ENCODE data around the gene EPN2.

EPN2 gene

GRCh38 chr17:19364699-19365498, 127.7 kb downstream of the EPN2 start:
- H3K9me3 ChIP-seq (ENCODE audit: control insufficient read depth in 1 of 2, low read length in 2 of 2) = no peaks in the 10 kb centered on the region
- H3K27me3 ChIP-seq (ENCODE audit: control insufficient read depth in 1 of 2, insufficient read depth in 2 of 2, low read length in 2 of 2) = peaks cover 0 to 2% of the 10 kb centered on the region in 2 donors
- H3K4me1 ChIP-seq (ENCODE audit: control insufficient read depth in 1 of 2, insufficient read depth in 2 of 2, low read length in 2 of 2) = peaks cover 21 to 22% of the 10 kb centered on the region in 2 donors
- H3K4me3 ChIP-seq (ENCODE audit: low read depth in 1 of 2, low read length in 2 of 2) = no peak overlapping the region
- H3K36me3 ChIP-seq (ENCODE audit: control insufficient read depth in 1 of 2, insufficient read depth in 2 of 2, low read length in 2 of 2) = no peaks in the 10 kb centered on the region
- no peak overlapping the region for H3K27ac ChIP-seq (ENCODE audit: low read depth, low read length)
- H3K9ac ChIP-seq (ENCODE audit: low read depth in 1 of 2, low read length in 2 of 2) = no peak overlapping the region

DNA sequence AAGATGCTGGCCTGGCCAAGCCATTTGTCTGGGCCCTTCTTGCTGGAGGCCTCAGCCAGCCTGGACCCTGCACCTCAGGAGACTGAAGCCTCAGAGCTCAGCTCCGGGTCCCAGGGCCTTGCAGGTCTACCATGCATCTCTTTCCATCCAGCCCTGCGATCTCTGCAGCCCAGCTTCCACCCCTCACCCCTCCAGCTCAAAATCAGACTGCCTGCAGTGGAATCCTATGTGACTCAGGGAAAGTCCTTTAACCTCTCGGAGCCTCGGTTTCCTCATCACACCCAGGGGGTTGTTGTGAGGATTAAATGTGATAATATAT, 128.3 kb downstream of the EPN2 start:
- Histone ChIP-seq H3K27ac (ENCODE audit: low read depth, low read length) (no peak overlapping the region), H3K27me3 (ENCODE audit: control insufficient read depth in 1 of 2, insufficient read depth in 2 of 2, low read length in 2 of 2) (peaks cover 0 to 2% of the 10 kb centered on the region in 2 donors), H3K9ac (ENCODE audit: low read depth in 1 of 2, low read length in 2 of 2) (no peak overlapping the region), H3K9me3 (ENCODE audit: control insufficient read depth in 1 of 2, low read length in 2 of 2) (no peaks in the 10 kb centered on the region), H3K4me1 (ENCODE audit: control insufficient read depth in 1 of 2, insufficient read depth in 2 of 2, low read length in 2 of 2) (peaks cover 21 to 27% of the 10 kb centered on the region in 2 donors), H3K4me3 (ENCODE audit: low read depth in 1 of 2, low read length in 2 of 2) (no peak overlapping the region), H3K36me3 (ENCODE audit: control insufficient read depth in 1 of 2, insufficient read depth in 2 of 2, low read length in 2 of 2) (no peaks in the 10 kb centered on the region)

- Histone ChIP-seq H3K27me3 (ENCODE audit: control insufficient read depth in 1 of 2, insufficient read depth in 2 of 2, low read length in 2 of 2) (peaks cover 0 to 2% of the 10 kb centered on the region in 2 donors), H3K36me3 (ENCODE audit: control insufficient read depth in 1 of 2, insufficient read depth in 2 of 2, low read length in 2 of 2) (no peaks in the 10 kb centered on the region), H3K4me1 (ENCODE audit: control insufficient read depth in 1 of 2, insufficient read depth in 2 of 2, low read length in 2 of 2) (peaks cover 21 to 33% of the 10 kb centered on the region in 2 donors), H3K9me3 (ENCODE audit: control insufficient read depth in 1 of 2, low read length in 2 of 2) (no peaks in the 10 kb centered on the region), H3K4me3 (ENCODE audit: low read depth in 1 of 2, low read length in 2 of 2) (no peak overlapping the region), H3K27ac (ENCODE audit: low read depth, low read length) (no peak overlapping the region), H3K9ac (ENCODE audit: low read depth in 1 of 2, low read length in 2 of 2) (no peak overlapping the region)
Observed at GRCh38 chr17:19365833-19366636, 128.9 kb downstream of the EPN2 start.

- no peaks in the 10 kb centered on the region for H3K9me3 ChIP-seq (ENCODE audit: control insufficient read depth in 1 of 2, low read length in 2 of 2)
- H3K27me3 ChIP-seq (ENCODE audit: control insufficient read depth in 1 of 2, insufficient read depth in 2 of 2, low read length in 2 of 2) = peaks cover 0 to 2% of the 10 kb centered on the region in 2 donors
- H3K4me1 ChIP-seq (ENCODE audit: control insufficient read depth in 1 of 2, insufficient read depth in 2 of 2, low read length in 2 of 2) = peaks cover 21 to 38% of the 10 kb centered on the region in 2 donors
- H3K4me3 ChIP-seq (ENCODE audit: low read depth in 1 of 2, low read length in 2 of 2) = no peak overlapping the region
- H3K27ac ChIP-seq (ENCODE audit: low read depth, low read length) = no peak overlapping the region
- H3K9ac ChIP-seq (ENCODE audit: low read depth in 1 of 2, low read length in 2 of 2) = no peak overlapping the region
- H3K36me3 ChIP-seq (ENCODE audit: control insufficient read depth in 1 of 2, insufficient read depth in 2 of 2, low read length in 2 of 2) = no peaks in the 10 kb centered on the region
Observed at GRCh38 chr17:19366637-19366972, 129.4 kb downstream of the EPN2 start.

GRCh38 chr17:19368229-19368628, 131.1 kb downstream of the EPN2 start:
- Histone ChIP-seq H3K36me3 (ENCODE audit: control insufficient read depth in 1 of 2, insufficient read depth in 2 of 2, low read length in 2 of 2) (no peaks in the 10 kb centered on the region), H3K4me1 (ENCODE audit: control insufficient read depth in 1 of 2, insufficient read depth in 2 of 2, low read length in 2 of 2) (peaks cover 14 to 29% of the 10 kb centered on the region in 2 donors), H3K27ac (ENCODE audit: low read depth, low read length) (no peak overlapping the region), H3K4me3 (ENCODE audit: low read depth in 1 of 2, low read length in 2 of 2) (no peak overlapping the region), H3K9me3 (ENCODE audit: control insufficient read depth in 1 of 2, low read length in 2 of 2) (no peaks in the 10 kb centered on the region), H3K9ac (ENCODE audit: low read depth in 1 of 2, low read length in 2 of 2) (no peak overlapping the region), H3K27me3 (ENCODE audit: control insufficient read depth in 1 of 2, insufficient read depth in 2 of 2, low read length in 2 of 2) (peaks cover 0 to 2% of the 10 kb centered on the region in 2 donors)

GRCh38 chr17:19369107-19369778, 132.1 kb downstream of the EPN2 start:
- H3K4me3 ChIP-seq (ENCODE audit: low read depth in 1 of 2, low read length in 2 of 2) = peak overlapping the region in 1 of 2 donors; percentile 6
- H3K27ac ChIP-seq (ENCODE audit: low read depth, low read length) = no peak overlapping the region
- no peaks in the 10 kb centered on the region for H3K36me3 ChIP-seq (ENCODE audit: control insufficient read depth in 1 of 2, insufficient read depth in 2 of 2, low read length in 2 of 2)
- peaks cover 10 to 26% of the 10 kb centered on the region in 2 donors for H3K4me1 ChIP-seq (ENCODE audit: control insufficient read depth in 1 of 2, insufficient read depth in 2 of 2, low read length in 2 of 2)
- H3K27me3 ChIP-seq (ENCODE audit: control insufficient read depth in 1 of 2, insufficient read depth in 2 of 2, low read length in 2 of 2) = no peaks in the 10 kb centered on the region
- no peak overlapping the region for H3K9ac ChIP-seq (ENCODE audit: low read depth in 1 of 2, low read length in 2 of 2)
- no peaks in the 10 kb centered on the region for H3K9me3 ChIP-seq (ENCODE audit: control insufficient read depth in 1 of 2, low read length in 2 of 2)

- H3K9me3 ChIP-seq (ENCODE audit: control insufficient read depth in 1 of 2, low read length in 2 of 2) = no peaks in the 10 kb centered on the region
- H3K4me3 ChIP-seq (ENCODE audit: low read depth in 1 of 2, low read length in 2 of 2) = no peak overlapping the region
- no peaks in the 10 kb centered on the region for H3K27me3 ChIP-seq (ENCODE audit: control insufficient read depth in 1 of 2, insufficient read depth in 2 of 2, low read length in 2 of 2)
- no peak overlapping the region for H3K27ac ChIP-seq (ENCODE audit: low read depth, low read length)
- H3K4me1 ChIP-seq (ENCODE audit: control insufficient read depth in 1 of 2, insufficient read depth in 2 of 2, low read length in 2 of 2) = peaks cover 10 to 26% of the 10 kb centered on the region in 2 donors
- no peak overlapping the region for H3K9ac ChIP-seq (ENCODE audit: low read depth in 1 of 2, low read length in 2 of 2)
- no peaks in the 10 kb centered on the region for H3K36me3 ChIP-seq (ENCODE audit: control insufficient read depth in 1 of 2, insufficient read depth in 2 of 2, low read length in 2 of 2)
Observed at GRCh38 chr17:19369846-19370492, 132.8 kb downstream of the EPN2 start.

DNA sequence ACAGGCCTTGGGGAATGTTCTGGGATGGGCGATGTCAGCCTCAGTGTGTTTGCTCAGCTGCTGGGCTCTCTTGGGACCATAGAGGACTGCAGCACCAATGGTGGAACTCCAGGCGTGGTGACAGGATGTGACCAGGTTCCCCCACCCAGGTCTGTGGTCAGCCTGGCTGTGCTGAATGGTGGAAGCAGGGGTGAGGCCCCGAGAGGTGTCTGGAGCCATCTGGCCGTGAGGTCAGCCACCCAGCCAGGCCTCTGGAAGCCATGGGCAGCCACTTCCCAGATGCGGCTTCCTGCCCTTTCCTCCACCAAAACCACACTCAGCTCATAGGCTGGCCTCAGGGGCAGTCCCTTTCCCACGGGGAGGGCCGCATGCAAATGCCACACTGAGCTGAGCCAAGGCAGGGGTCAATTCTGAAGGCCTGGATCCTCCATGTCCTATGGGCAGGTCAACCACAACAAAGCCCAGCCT, 133.4 kb downstream of the EPN2 start:
- no peak overlapping the region for H3K4me3 ChIP-seq (ENCODE audit: low read depth in 1 of 2, low read length in 2 of 2)
- no peaks in the 10 kb centered on the region for H3K27me3 ChIP-seq (ENCODE audit: control insufficient read depth in 1 of 2, insufficient read depth in 2 of 2, low read length in 2 of 2)
- no peak overlapping the region for H3K9ac ChIP-seq (ENCODE audit: low read depth in 1 of 2, low read length in 2 of 2)
- peaks cover 10 to 26% of the 10 kb centered on the region in 2 donors for H3K4me1 ChIP-seq (ENCODE audit: control insufficient read depth in 1 of 2, insufficient read depth in 2 of 2, low read length in 2 of 2)
- H3K9me3 ChIP-seq (ENCODE audit: control insufficient read depth in 1 of 2, low read length in 2 of 2) = no peaks in the 10 kb centered on the region
- H3K36me3 ChIP-seq (ENCODE audit: control insufficient read depth in 1 of 2, insufficient read depth in 2 of 2, low read length in 2 of 2) = no peaks in the 10 kb centered on the region
- no peak overlapping the region for H3K27ac ChIP-seq (ENCODE audit: low read depth, low read length)

- Histone ChIP-seq H3K9ac (ENCODE audit: low read depth in 1 of 2, low read length in 2 of 2) (no peak overlapping the region), H3K36me3 (ENCODE audit: control insufficient read depth in 1 of 2, insufficient read depth in 2 of 2, low read length in 2 of 2) (no peaks in the 10 kb centered on the region), H3K9me3 (ENCODE audit: control insufficient read depth in 1 of 2, low read length in 2 of 2) (no peaks in the 10 kb centered on the region), H3K27me3 (ENCODE audit: control insufficient read depth in 1 of 2, insufficient read depth in 2 of 2, low read length in 2 of 2) (no peaks in the 10 kb centered on the region), H3K4me1 (ENCODE audit: control insufficient read depth in 1 of 2, insufficient read depth in 2 of 2, low read length in 2 of 2) (peaks cover 10 to 26% of the 10 kb centered on the region in 2 donors), H3K4me3 (ENCODE audit: low read depth in 1 of 2, low read length in 2 of 2) (no peak overlapping the region), H3K27ac (ENCODE audit: low read depth, low read length) (no peak overlapping the region)
Observed at GRCh38 chr17:19371259-19372010, 134.3 kb downstream of the EPN2 start.
